NB4 (cell line): Measurements from ENCODE around the gene NDST4.

Experiments
- DNase-seq: peaks from one replicate; pipeline ENCODE4 v3.0.0; 2010; ENCODE audit warnings: low read depth
- H3K4me3 ChIP-seq: one replicate; pipeline ENCODE4 v1.5.1; 2011; ENCODE audit warnings: mild to moderate bottlenecking, low read depth, low read length, moderate library complexity
- CTCF ChIP-seq: IDR thresholded peaks from one replicate; pipeline ENCODE4 v1.5.1; 2012; ENCODE audit warnings: low read depth, low read length
- MYC ChIP-seq: IDR thresholded peaks from 2 replicates; pipeline ENCODE4 v1.6.1; 2011; ENCODE audit warnings: low read depth, low read length
- POLR2A ChIP-seq: IDR thresholded peaks from 2 replicates; pipeline ENCODE4 v1.6.1; 2011; ENCODE audit warnings: mild to moderate bottlenecking; ENCODE audit not compliant: insufficient read length; ENCODE audit errors: extremely low read depth
- TF ChIP-seq, protein P1 (sequence below): IDR thresholded peaks from 2 replicates; pipeline ENCODE4 v1.6.1; 2011; ENCODE audit warnings: low read depth, low read length

Gene NDST4

GRCh38 chr4:115149106-115149505, 35.7 kb upstream of the NDST4 start:
- TF ChIP-seq MYC (no peak), POLR2A (no peak), CTCF (no peak)
- TF ChIP-seq, protein P1, sequence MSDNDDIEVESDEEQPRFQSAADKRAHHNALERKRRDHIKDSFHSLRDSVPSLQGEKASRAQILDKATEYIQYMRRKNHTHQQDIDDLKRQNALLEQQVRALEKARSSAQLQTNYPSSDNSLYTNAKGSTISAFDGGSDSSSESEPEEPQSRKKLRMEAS = no peak
- no peak overlapping the region for H3K4me3 ChIP-seq
- no peak for DNase-seq

- no peak overlapping the region for H3K4me3 ChIP-seq
- no peak for DNase-seq
- TF ChIP-seq POLR2A (no peak), MYC (no peak), CTCF (no peak)
- TF ChIP-seq, protein P1 = no peak
Observed at GRCh38 chr4:115145393-115146160, 32.2 kb upstream of the NDST4 start.

DNA sequence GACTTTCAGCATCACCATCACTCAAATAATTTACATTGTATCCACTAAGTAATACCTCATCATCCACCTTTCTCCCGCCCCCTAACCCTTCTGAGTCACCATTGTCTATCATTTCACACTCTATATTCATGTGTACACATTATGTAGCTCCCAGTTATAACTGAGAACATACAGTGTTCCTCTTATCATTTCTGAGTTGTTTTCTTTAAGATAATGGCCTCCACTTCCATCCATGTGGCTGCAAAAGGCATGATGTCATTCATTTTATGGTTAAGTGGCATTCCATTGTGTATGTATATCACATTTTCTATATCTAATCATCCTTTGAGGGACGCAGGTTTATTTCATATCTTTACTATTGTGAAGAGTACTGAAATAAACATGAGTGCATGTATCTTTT, 14.6 kb upstream of the NDST4 start:
- no peak for DNase-seq
- TF ChIP-seq MYC (no peak), POLR2A (no peak), CTCF (no peak)
- TF ChIP-seq, protein P1 = no peak
- no peak overlapping the region for H3K4me3 ChIP-seq

DNA sequence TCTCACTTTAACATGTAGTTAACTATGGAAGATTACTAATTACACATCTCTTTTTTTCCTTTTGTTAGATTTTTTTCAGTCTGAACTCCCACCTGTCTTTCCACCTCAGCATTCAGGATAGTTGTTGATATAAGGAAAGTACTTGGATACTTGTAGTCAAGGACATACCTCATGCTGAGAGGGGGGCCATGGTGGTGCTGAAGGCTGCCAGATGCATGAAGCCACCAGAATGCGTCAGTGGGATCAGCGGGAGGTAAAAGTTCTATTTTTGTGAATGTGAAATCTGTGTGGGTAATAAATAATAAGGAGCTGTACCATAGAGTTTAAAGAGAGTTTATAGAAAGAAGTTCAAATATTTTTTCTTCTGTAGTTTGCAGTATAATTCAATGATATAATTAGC, 13.1 kb upstream of the NDST4 start:
- no peak for DNase-seq
- no peak overlapping the region for H3K4me3 ChIP-seq
- TF ChIP-seq POLR2A = no peak
- TF ChIP-seq, protein P1 = no peak
- no peak for TF ChIP-seq MYC
- no peak for TF ChIP-seq CTCF

DNA sequence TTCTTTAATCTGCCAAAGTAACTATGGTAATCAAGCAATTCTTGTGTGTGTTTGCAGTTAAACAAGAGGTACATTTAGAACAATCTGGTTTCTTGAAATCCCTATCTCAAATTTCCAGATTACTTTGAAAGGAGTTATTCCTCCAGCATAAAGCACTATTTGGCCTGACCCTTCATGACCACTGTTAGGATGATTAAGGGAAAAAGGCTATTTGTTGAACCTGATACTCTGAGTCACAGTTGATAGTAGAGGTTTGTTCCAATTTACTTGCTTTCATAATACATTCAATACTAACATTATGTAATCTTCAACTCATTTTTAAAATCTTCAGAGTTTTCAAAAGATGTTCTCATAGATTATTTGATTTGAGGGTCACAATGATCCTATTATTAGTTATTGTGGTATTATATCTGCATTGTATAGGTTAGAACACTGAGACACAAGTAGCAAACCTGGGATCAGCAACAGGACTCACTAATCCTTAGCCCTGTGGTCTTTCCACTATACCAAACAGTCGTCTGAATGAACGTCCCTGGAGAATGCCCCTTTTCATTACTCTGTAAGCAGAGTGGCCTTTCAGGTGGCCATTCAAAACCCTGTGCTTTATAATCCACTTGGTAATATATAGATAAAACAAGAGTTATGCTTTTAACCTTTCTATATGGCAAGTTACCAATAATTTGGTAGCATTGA, 8.1 kb upstream of the NDST4 start:
- TF ChIP-seq, protein P1 = no peak
- TF ChIP-seq CTCF (no peak), POLR2A (no peak), MYC (no peak)
- no peak for DNase-seq
- no peak overlapping the region for H3K4me3 ChIP-seq
